Colonic mucosa (tissue), 4 donors: ENCODE results near the gene UCP3. TPM values are rescaled to one million over a fixed set of nuclear protein-coding genes. Genes with fewer than 3 reads are reported as not detected.

Source experiments
- DNase-seq: peaks from one replicate; pipeline ENCODE4 v3.0.0-alpha.2; 2020
- H3K27ac ChIP-seq: fragments of 200-600 bp; one replicate; pipeline ENCODE4 v1.8.0; 2021
- H3K27me3 ChIP-seq: fragments of 200-600 bp; one replicate; pipeline ENCODE4 v1.8.0; 2021
- H3K36me3 ChIP-seq: fragments of 200-600 bp; one replicate; pipeline ENCODE4 v1.8.0; 2021
- H3K4me1 ChIP-seq: fragments of 200-600 bp; one replicate; pipeline ENCODE4 v1.8.0; 2021; ENCODE audit warnings: mild to moderate bottlenecking
- H3K4me3 ChIP-seq: fragments of 200-600 bp; one replicate; pipeline ENCODE4 v1.8.0; 2021
- H3K9ac ChIP-seq, 2 donors: one replicate each; pipeline ENCODE4 v1.7.0; 2013; ENCODE audit warnings: control low read depth in 2 of 2, low read depth in 2 of 2, low read length in 2 of 2
- H3K9me3 ChIP-seq: fragments of 200-600 bp; one replicate; pipeline ENCODE4 v1.8.0; 2021
- CTCF ChIP-seq: fragments of 200-600 bp; IDR thresholded peaks from one replicate; pipeline ENCODE4 v1.8.0; 2022; ENCODE audit warnings: antibody characterized with exemption, mild to moderate bottlenecking
- intact Hi-C: fragments of 100-400 bp; cut with DNase I; formaldehyde crosslinking; loops from one replicate; pipeline ENCODE4 v1.14.1; 2022
- total RNA-seq, 2 donors: library from RNA; stranded (reverse); fragmentation: NEBNext Ultra II Directional in 1 of 2; extraction: Animal tissue kit (Norgen Biotek cat#: 25700) in 1 of 2; gene quantifications; one replicate each; pipeline ENCODE4 v1.2.1, GENCODE V29; 2021
- donor health status: healthy.
- donor health status: DM: no; HTN: no; CAD: no.
- donor health status: DM: no; HTN: no; CAD: no.

Gene UCP3
- total RNA-seq, 2 donors from 2014 or later, result 0.66 to 1.5 TPM

GRCh38 chr11:74006743-74007304 lies 2.1 kb downstream of the UCP3 start:
- H3K4me3 ChIP-seq, result no peak overlapping the region
- DNase-seq, result no peak
- no peaks in the 10 kb centered on the region for H3K27me3 ChIP-seq
- no peaks in the 10 kb centered on the region for H3K36me3 ChIP-seq
- no peaks in the 10 kb centered on the region for H3K9me3 ChIP-seq
- no peak overlapping the region for H3K27ac ChIP-seq
- H3K9ac ChIP-seq, result no peak overlapping the region
- intact Hi-C loops, result no loop called here
- no peak for TF ChIP-seq CTCF
- H3K4me1 ChIP-seq, result no peaks in the 10 kb centered on the region

GRCh38 chr11:74005721-74006517 lies 3.0 kb downstream of the UCP3 start:
- intact Hi-C loops, result no loop called here
- no peaks in the 10 kb centered on the region for H3K36me3 ChIP-seq
- H3K9me3 ChIP-seq, result no peaks in the 10 kb centered on the region
- DNase-seq, result no peak
- no peaks in the 10 kb centered on the region for H3K4me1 ChIP-seq
- no peak overlapping the region for H3K4me3 ChIP-seq
- no peaks in the 10 kb centered on the region for H3K27me3 ChIP-seq
- no peak overlapping the region for H3K9ac ChIP-seq
- no peak overlapping the region for H3K27ac ChIP-seq
- TF ChIP-seq CTCF, result no peak

GRCh38 chr11:74004759-74005615 lies 3.9 kb downstream of the UCP3 start:
- no peak for DNase-seq
- Histone ChIP-seq H3K9me3 (no peaks in the 10 kb centered on the region), H3K27me3 (no peaks in the 10 kb centered on the region), H3K27ac (no peak overlapping the region), H3K4me3 (no peak overlapping the region), H3K4me1 (no peaks in the 10 kb centered on the region), H3K36me3 (no peaks in the 10 kb centered on the region), H3K9ac (no peak overlapping the region)
- TF ChIP-seq CTCF, result no peak
- intact Hi-C loops, result no loop called here

- no peaks in the 10 kb centered on the region for H3K36me3 ChIP-seq
- no peaks in the 10 kb centered on the region for H3K9me3 ChIP-seq
- no peak for DNase-seq
- no peaks in the 10 kb centered on the region for H3K4me1 ChIP-seq
- intact Hi-C loops, result no loop called here
- no peak overlapping the region for H3K4me3 ChIP-seq
- no peak for TF ChIP-seq CTCF
- no peaks in the 10 kb centered on the region for H3K27me3 ChIP-seq
- no peak overlapping the region for H3K27ac ChIP-seq
- H3K9ac ChIP-seq, result no peak overlapping the region
These were observed 4.7 kb downstream of the UCP3 start for GRCh38 chr11:74004046-74004695.

GRCh38 chr11:74002832-74003231 lies 6.1 kb downstream of the UCP3 start:
- no peak for TF ChIP-seq CTCF
- H3K9ac ChIP-seq, result no peak overlapping the region
- H3K27me3 ChIP-seq, result no peaks in the 10 kb centered on the region
- H3K27ac ChIP-seq, result no peak overlapping the region
- no peak for DNase-seq
- no peaks in the 10 kb centered on the region for H3K4me1 ChIP-seq
- no peak overlapping the region for H3K4me3 ChIP-seq
- intact Hi-C loops, result no loop called here
- no peaks in the 10 kb centered on the region for H3K36me3 ChIP-seq
- H3K9me3 ChIP-seq, result no peaks in the 10 kb centered on the region
